Loucy (cell line): ENCODE results near the gene ATG2A.

Source experiments
- H2AFZ ChIP-seq: fragments of 200-600 bp; sonication (generic); 2 replicates; pipeline ENCODE4 v1.6.0; 2016; ENCODE audit warnings: antibody characterized with exemption, mild to moderate bottlenecking, low read length, moderate library complexity
- H3F3A ChIP-seq: fragments of 200-600 bp; 2 replicates; pipeline ENCODE4 v1.6.0; 2016; ENCODE audit warnings: antibody characterized with exemption, low read depth, mild to moderate bottlenecking
- H3K27me3 ChIP-seq: fragments of 200-600 bp; sonication (generic); 2 replicates; pipeline ENCODE4 v1.6.1; 2014; ENCODE audit warnings: low read length, mild to moderate bottlenecking; ENCODE audit not compliant: insufficient read depth, poor library complexity, severe bottlenecking
- H3K36me3 ChIP-seq: fragments of 200-600 bp; sonication (generic); 2 replicates; pipeline ENCODE4 v1.6.1; 2016; ENCODE audit warnings: low read length; ENCODE audit not compliant: insufficient read depth
- H3K4me1 ChIP-seq: fragments of 200-600 bp; sonication (generic); 2 replicates; pipeline ENCODE4 v1.5.1; 2014; ENCODE audit warnings: low read length, mild to moderate bottlenecking; ENCODE audit not compliant: insufficient read depth, poor library complexity, severe bottlenecking
- H3K4me2 ChIP-seq: fragments of 200-600 bp; sonication (generic); 2 replicates; pipeline ENCODE4 v1.6.0; 2014; ENCODE audit warnings: antibody characterized with exemption, low read length, low read depth, mild to moderate bottlenecking; ENCODE audit not compliant: poor library complexity, severe bottlenecking
- H3K4me3 ChIP-seq: fragments of 200-600 bp; sonication (generic); 2 replicates; pipeline ENCODE4 v1.5.1; 2014; ENCODE audit warnings: low read length, mild to moderate bottlenecking, mixed read lengths; ENCODE audit not compliant: poor library complexity, severe bottlenecking
- H3K79me2 ChIP-seq: fragments of 200-600 bp; sonication (generic); 2 replicates; pipeline ENCODE4 v1.6.1; 2014; ENCODE audit warnings: low read length; ENCODE audit not compliant: insufficient read depth
- H3K9ac ChIP-seq: fragments of 200-600 bp; sonication (generic); 2 replicates; pipeline ENCODE4 v1.6.0; 2014; ENCODE audit warnings: mild to moderate bottlenecking, low read depth, low read length, moderate library complexity; ENCODE audit not compliant: poor library complexity, severe bottlenecking
- H3K9me2 ChIP-seq: fragments of 200-600 bp; sonication (generic); replicated peaks from 2 replicates; pipeline ENCODE4 v1.6.1; 2016; ENCODE audit warnings: low read depth, low read length, mixed read lengths
- H3K9me3 ChIP-seq: fragments of 200-600 bp; sonication (generic); 2 replicates; pipeline ENCODE4 v1.6.1; 2014; ENCODE audit warnings: mild to moderate bottlenecking, antibody characterized with exemption, low read length, low read depth; ENCODE audit not compliant: insufficient read depth
- H4K20me1 ChIP-seq: fragments of 200-600 bp; sonication (generic); 2 replicates; pipeline ENCODE4 v1.6.0; 2014; ENCODE audit warnings: antibody characterized with exemption, low read length, mild to moderate bottlenecking; ENCODE audit not compliant: insufficient read depth, poor library complexity, severe bottlenecking
- EZH2phosphoT487 ChIP-seq: fragments of 200-600 bp; IDR thresholded peaks from 2 replicates; pipeline ENCODE4 v1.6.1; 2018; ENCODE audit warnings: antibody characterized with exemption, mild to moderate bottlenecking, moderate library complexity, borderline replicate concordance
- TF ChIP-seq, protein P1 (sequence below): fragments of 200-600 bp; sonication (generic); conservative IDR thresholded peaks from 2 replicates; pipeline ENCODE4 v1.5.1; 2014; ENCODE audit warnings: mild to moderate bottlenecking, antibody characterized with exemption, low read length

Gene ATG2A

DNA sequence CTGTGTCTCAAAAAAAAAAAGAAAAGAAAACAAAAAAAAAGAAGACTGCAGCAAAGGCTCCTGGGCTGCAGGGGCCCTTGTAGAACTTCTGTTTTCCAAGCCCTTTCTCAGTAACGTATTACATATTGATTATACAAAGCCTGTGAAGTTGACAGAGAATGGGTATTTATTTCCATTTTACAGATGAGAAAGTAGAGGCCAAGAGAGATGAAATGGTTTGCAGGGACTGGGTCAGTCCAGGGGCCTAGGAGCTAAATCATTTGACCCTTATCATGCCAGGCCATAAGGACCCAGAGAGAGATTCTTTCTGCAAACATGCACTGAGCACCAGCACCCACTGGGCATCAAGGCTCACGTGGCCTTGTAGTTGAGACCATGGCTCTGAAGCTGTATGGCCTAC is 11.9 kb upstream of the ATG2A start:
- H3K27me3 ChIP-seq = no peaks in the 10 kb centered on the region
- no peak overlapping the region for H3K4me2 ChIP-seq
- no peaks in the 10 kb centered on the region for H4K20me1 ChIP-seq
- H3K79me2 ChIP-seq = no peaks in the 10 kb centered on the region
- H3K4me1 ChIP-seq = peaks cover 10% of the 10 kb centered on the region
- H3F3A ChIP-seq = no peaks in the 10 kb centered on the region
- H3K9me3 ChIP-seq = no peaks in the 10 kb centered on the region
- no peaks in the 10 kb centered on the region for H3K9me2 ChIP-seq
- no peak overlapping the region for H3K4me3 ChIP-seq
- TF ChIP-seq EZH2phosphoT487 = no peak
- TF ChIP-seq, protein P1, sequence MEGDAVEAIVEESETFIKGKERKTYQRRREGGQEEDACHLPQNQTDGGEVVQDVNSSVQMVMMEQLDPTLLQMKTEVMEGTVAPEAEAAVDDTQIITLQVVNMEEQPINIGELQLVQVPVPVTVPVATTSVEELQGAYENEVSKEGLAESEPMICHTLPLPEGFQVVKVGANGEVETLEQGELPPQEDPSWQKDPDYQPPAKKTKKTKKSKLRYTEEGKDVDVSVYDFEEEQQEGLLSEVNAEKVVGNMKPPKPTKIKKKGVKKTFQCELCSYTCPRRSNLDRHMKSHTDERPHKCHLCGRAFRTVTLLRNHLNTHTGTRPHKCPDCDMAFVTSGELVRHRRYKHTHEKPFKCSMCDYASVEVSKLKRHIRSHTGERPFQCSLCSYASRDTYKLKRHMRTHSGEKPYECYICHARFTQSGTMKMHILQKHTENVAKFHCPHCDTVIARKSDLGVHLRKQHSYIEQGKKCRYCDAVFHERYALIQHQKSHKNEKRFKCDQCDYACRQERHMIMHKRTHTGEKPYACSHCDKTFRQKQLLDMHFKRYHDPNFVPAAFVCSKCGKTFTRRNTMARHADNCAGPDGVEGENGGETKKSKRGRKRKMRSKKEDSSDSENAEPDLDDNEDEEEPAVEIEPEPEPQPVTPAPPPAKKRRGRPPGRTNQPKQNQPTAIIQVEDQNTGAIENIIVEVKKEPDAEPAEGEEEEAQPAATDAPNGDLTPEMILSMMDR = no peak
- no peak overlapping the region for H3K9ac ChIP-seq
- H2AFZ ChIP-seq = no peak overlapping the region
- H3K36me3 ChIP-seq = no peaks in the 10 kb centered on the region

- no peak overlapping the region for H3K4me3 ChIP-seq
- no peaks in the 10 kb centered on the region for H4K20me1 ChIP-seq
- no peaks in the 10 kb centered on the region for H3K27me3 ChIP-seq
- no peak overlapping the region for H3K9ac ChIP-seq
- H3F3A ChIP-seq = no peaks in the 10 kb centered on the region
- no peak for TF ChIP-seq EZH2phosphoT487
- TF ChIP-seq, protein P1 = no peak
- no peak overlapping the region for H2AFZ ChIP-seq
- no peak overlapping the region for H3K4me2 ChIP-seq
- no peaks in the 10 kb centered on the region for H3K9me3 ChIP-seq
- H3K9me2 ChIP-seq = no peaks in the 10 kb centered on the region
- H3K4me1 ChIP-seq = peaks cover 14% of the 10 kb centered on the region
- H3K79me2 ChIP-seq = no peaks in the 10 kb centered on the region
- H3K36me3 ChIP-seq = no peaks in the 10 kb centered on the region
Measured at GRCh38 chr11:64926689-64927088, 9.7 kb upstream of the ATG2A start.

- no peaks in the 10 kb centered on the region for H3F3A ChIP-seq
- H3K79me2 ChIP-seq = no peaks in the 10 kb centered on the region
- no peaks in the 10 kb centered on the region for H3K27me3 ChIP-seq
- peaks cover 14% of the 10 kb centered on the region for H3K4me1 ChIP-seq
- peak overlapping the region; percentile 78 for H3K4me3 ChIP-seq
- H3K36me3 ChIP-seq = no peaks in the 10 kb centered on the region
- H3K9me3 ChIP-seq = no peaks in the 10 kb centered on the region
- peak overlapping the region; percentile 69 for H3K9ac ChIP-seq
- no peak overlapping the region for H2AFZ ChIP-seq
- TF ChIP-seq, protein P1 = no peak
- TF ChIP-seq EZH2phosphoT487 = no peak
- H3K4me2 ChIP-seq = peak overlapping the region; percentile 76
- no peaks in the 10 kb centered on the region for H3K9me2 ChIP-seq
- no peaks in the 10 kb centered on the region for H4K20me1 ChIP-seq
Measured at GRCh38 chr11:64925536-64926436, 8.8 kb upstream of the ATG2A start.
